Transverse colon (tissue), 4 donors: ENCODE measurements around the gene NUPR1. TPM values are rescaled to one million over a fixed set of nuclear protein-coding genes. Genes with fewer than 3 reads are reported as not detected.

Experiments used
- DNase-seq: peaks from one replicate; pipeline ENCODE4 v3.0.0-alpha.2; 2019
- H3K27ac ChIP-seq, 4 donors: fragments of 200-600 bp; sonication (generic); 2 replicates each; pipeline ENCODE4 v1.5.1; 2016 to 2018; ENCODE audit warnings: inconsistent platforms in 4 of 4
- H3K27me3 ChIP-seq: fragments of 200-600 bp; sonication (generic); 2 replicates; pipeline ENCODE4 v1.5.1; 2017; ENCODE audit warnings: inconsistent platforms
- H3K36me3 ChIP-seq, 4 donors: fragments of 200-600 bp; sonication (generic); 2 replicates each; pipeline ENCODE4 v1.5.1; 2017 to 2019; ENCODE audit warnings: inconsistent platforms in 4 of 4
- H3K4me1 ChIP-seq, 4 donors: fragments of 200-600 bp; sonication (generic); 2 replicates each; pipeline ENCODE4 v1.5.1; 2017 to 2020; ENCODE audit warnings: inconsistent platforms in 4 of 4
- H3K4me3 ChIP-seq, 4 donors: fragments of 200-600 bp; sonication (generic); 1 replicate in 1 of 4; 2 replicates in 3 of 4; pipeline versions ENCODE4 v1.5.1 to v1.6.1; 2017 to 2019; ENCODE audit warnings: inconsistent platforms in 4 of 4
- H3K9me3 ChIP-seq, 2 donors: fragments of 200-600 bp; sonication (generic); 2 replicates each; pipeline ENCODE4 v1.5.1; 2017 to 2019; ENCODE audit warnings: inconsistent platforms in 2 of 2
- CTCF ChIP-seq, 5 experiments: fragments of 200-600 bp in 3 of 5; fragments of 450-650 bp in 2 of 5; sonication (generic) in 3 of 5; IDR thresholded peaks; 1 replicate in 2 of 5; 2 replicates in 3 of 5; pipeline ENCODE4 v1.5.1; 2016 to 2017; ENCODE audit warnings: antibody characterized with exemption in 5 of 5, inconsistent platforms in 3 of 5, mild to moderate bottlenecking in 2 of 5, moderate library complexity in 1 of 5
- EP300 ChIP-seq: sonication (generic); formaldehyde crosslinking; IDR thresholded peaks from one replicate; pipeline ENCODE4 v1.6.1; 2017; ENCODE audit warnings: antibody characterized with exemption, low read depth
- POLR2A ChIP-seq: fragments of 450-650 bp; IDR thresholded peaks from one replicate; pipeline ENCODE4 v1.6.1; 2016; ENCODE audit warnings: antibody characterized with exemption, mild to moderate bottlenecking, moderate library complexity
- POLR2AphosphoS5 ChIP-seq, 3 donors: sonication (generic); formaldehyde crosslinking; IDR thresholded peaks; one replicate each; pipeline ENCODE4 v1.6.1; 2016; ENCODE audit warnings: antibody characterized with exemption in 3 of 3
- WGBS, 2 donors: methylation state at CpG; one replicate each; pipeline ENCODE4 v1.1.5; 2018; ENCODE audit warnings: low coverage in 1 of 2; 5-methylcytosine and 5-hydroxymethylcytosine counted together
- in situ Hi-C, 4 donors: fragments of 200-750 bp; cut with MboI; loops; one replicate each; pipeline versions ENCODE4 v1.15.0 to v1.15.1; 2017; ENCODE audit warnings: low sequenced_read_pairs in 3 of 4, low pct_ligation_motif_present in 1 of 4, low pct_unique_long_range_greater_than_20kb in 1 of 4
- intact Hi-C: fragments of 100-400 bp; cut with DNase I; formaldehyde crosslinking; loops from one replicate; pipeline ENCODE4 v1.15.1; 2023; ENCODE audit warnings: low total_unique reads
- total RNA-seq, 4 donors: library from RNA; depleted of rRNA; stranded (reverse); fragments of >200 nt; gene quantifications; one replicate each; pipeline ENCODE4 v1.1.0, GENCODE V29; 2016

The NUPR1 gene
- total RNA-seq, 4 donors from 2014 or later: 15.3 to 85.6 (median 23.6) TPM

GRCh38 chr16:28563218-28563617 lies 24.4 kb upstream of the NUPR1 start:
- 91 to 95% methylated on average over 6 of the region's 6 CpGs for WGBS, 2 donors
- no peaks in the 10 kb centered on the region for H3K4me1 ChIP-seq
- H3K27me3 ChIP-seq: no peaks in the 10 kb centered on the region
- no peak for TF ChIP-seq POLR2A
- TF ChIP-seq CTCF (IDR thresholded peaks at IDR 0.05): no peak
- TF ChIP-seq EP300: no peak
- TF ChIP-seq POLR2AphosphoS5 (IDR thresholded peaks at IDR 0.05): no peak
- no peak for DNase-seq
- H3K4me3 ChIP-seq: no peak overlapping the region
- peaks cover 0 to 9% (median 2%) of the 10 kb centered on the region in 4 donors for H3K36me3 ChIP-seq
- no peak overlapping the region for H3K27ac ChIP-seq
- H3K9me3 ChIP-seq: peaks cover 0 to 4% of the 10 kb centered on the region in 2 donors
- in situ Hi-C loops (no loop called here), intact Hi-C loops (no loop called here)

DNA sequence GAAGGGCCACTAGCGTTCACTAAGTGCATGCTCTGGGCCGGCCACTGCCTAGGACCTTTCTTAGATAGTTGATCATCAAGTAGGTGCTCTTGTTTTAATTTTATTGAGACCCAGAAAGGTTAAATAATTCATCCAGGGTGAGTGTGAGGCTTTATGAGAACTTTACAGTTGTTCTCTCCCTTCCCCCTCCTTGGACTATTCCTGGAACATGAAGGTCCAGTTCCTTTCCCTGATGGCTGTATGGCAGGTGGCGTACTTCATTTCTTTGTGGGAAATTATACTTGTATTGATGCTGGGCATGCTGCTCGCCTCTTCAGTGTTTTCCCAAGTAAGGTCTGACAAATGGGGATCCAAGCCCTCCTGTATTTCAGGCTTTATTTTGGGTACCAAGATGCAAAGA lies 23.4 kb upstream of the NUPR1 start:
- WGBS, 2 donors: 97% methylated on average over 4 of the region's 4 CpGs; no CpG with 5 or more reads in 1 of the 2 donors

DNA sequence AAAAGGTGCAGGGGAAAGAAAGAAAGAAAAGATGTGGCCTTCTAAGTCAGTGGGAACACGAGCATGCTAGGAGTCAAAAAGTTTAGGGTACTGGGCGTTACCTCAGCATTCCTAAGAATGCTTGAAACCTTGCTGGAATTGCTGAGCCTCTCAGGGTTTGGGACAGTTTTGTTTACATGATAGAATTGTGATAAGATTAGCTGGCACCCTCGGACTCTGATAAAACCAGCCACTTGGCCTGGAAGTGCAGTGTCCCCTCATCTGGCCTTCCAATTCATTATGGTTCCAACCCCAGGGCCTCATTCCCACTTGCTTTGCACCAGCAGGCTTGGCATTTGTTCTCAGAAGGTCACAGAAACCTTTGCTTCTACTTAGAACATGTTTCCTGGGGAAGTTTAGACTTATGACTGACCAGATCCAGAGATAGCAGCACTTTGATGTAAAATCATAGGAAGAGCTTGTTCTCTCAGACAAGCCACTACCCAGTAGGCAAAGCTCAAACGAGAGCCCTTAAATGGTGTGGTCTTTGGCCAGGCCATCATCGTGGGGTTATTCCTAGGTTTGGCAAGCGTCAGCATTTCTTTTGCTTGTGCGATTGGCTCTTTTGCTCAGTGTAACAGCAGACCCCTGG lies 22.9 kb upstream of the NUPR1 start:
- no peak for DNase-seq
- in situ Hi-C loops (no loop called here), intact Hi-C loops (no loop called here)
- H3K27me3 ChIP-seq: no peaks in the 10 kb centered on the region
- no peaks in the 10 kb centered on the region for H3K4me1 ChIP-seq
- H3K27ac ChIP-seq: no peak overlapping the region
- no peak for TF ChIP-seq POLR2AphosphoS5 (IDR thresholded peaks at IDR 0.05)
- no peak for TF ChIP-seq EP300
- no peak for TF ChIP-seq POLR2A
- TF ChIP-seq CTCF (IDR thresholded peaks at IDR 0.05): no peak
- WGBS, 2 donors: 79% methylated on average over 3 to 7 of the region's 7 CpGs
- no peak overlapping the region for H3K4me3 ChIP-seq
- peaks cover 0 to 12% (median 2%) of the 10 kb centered on the region in 4 donors for H3K36me3 ChIP-seq
- H3K9me3 ChIP-seq: no peaks in the 10 kb centered on the region

More for the DNA sequence above, 23.4 kb upstream of the NUPR1 start:
- in situ Hi-C loops (no loop called here), intact Hi-C loops (no loop called here)
- Histone ChIP-seq H3K4me1 (no peaks in the 10 kb centered on the region), H3K36me3 (peaks cover 0 to 12% (median 2%) of the 10 kb centered on the region in 4 donors), H3K27me3 (no peaks in the 10 kb centered on the region), H3K4me3 (no peak overlapping the region), H3K27ac (no peak overlapping the region), H3K9me3 (peaks cover 0 to 2% of the 10 kb centered on the region in 2 donors)
- no peak for TF ChIP-seq CTCF (IDR thresholded peaks at IDR 0.05)
- no peak for TF ChIP-seq POLR2A
- no peak for TF ChIP-seq POLR2AphosphoS5 (IDR thresholded peaks at IDR 0.05)
- no peak for TF ChIP-seq EP300
- DNase-seq: no peak

- whole genome bisulfite sequencing, 2 donors: 77 to 95% methylated on average over 2 to 3 of the region's 3 CpGs
- H3K27ac ChIP-seq: no peak overlapping the region
- intact Hi-C loops: no loop called here
- H3K9me3 ChIP-seq: no peaks in the 10 kb centered on the region
- no peak overlapping the region for H3K4me3 ChIP-seq
- TF ChIP-seq CTCF (IDR thresholded peaks at IDR 0.05) (no peak), EP300 (no peak), POLR2A (no peak), POLR2AphosphoS5 (IDR thresholded peaks at IDR 0.05) (no peak)
- in situ Hi-C loops: no loop called here
- peaks cover 5 to 16% (median 9%) of the 10 kb centered on the region in 4 donors for H3K4me1 ChIP-seq
- no peaks in the 10 kb centered on the region for H3K27me3 ChIP-seq
- peaks cover 0 to 12% (median 2%) of the 10 kb centered on the region in 4 donors for H3K36me3 ChIP-seq
- no peak for DNase-seq
Measured at GRCh38 chr16:28558456-28558855, 19.7 kb upstream of the NUPR1 start.
